NCI-H2227 (cell line): Measurements from ENCODE around the gene DNAH6.
"Not testable (repeated sequence)": the region's sequence is repeated elsewhere in the genome, so short reads cannot be mapped to it uniquely, and the experiment has no call there.

Experiments
- DNase-seq: peaks from one replicate; lab custom pipeline; 2025; ENCODE audit not compliant: unreplicated experiment; lab: John Stamatoyannopoulos, UW

Gene DNAH6

DNA sequence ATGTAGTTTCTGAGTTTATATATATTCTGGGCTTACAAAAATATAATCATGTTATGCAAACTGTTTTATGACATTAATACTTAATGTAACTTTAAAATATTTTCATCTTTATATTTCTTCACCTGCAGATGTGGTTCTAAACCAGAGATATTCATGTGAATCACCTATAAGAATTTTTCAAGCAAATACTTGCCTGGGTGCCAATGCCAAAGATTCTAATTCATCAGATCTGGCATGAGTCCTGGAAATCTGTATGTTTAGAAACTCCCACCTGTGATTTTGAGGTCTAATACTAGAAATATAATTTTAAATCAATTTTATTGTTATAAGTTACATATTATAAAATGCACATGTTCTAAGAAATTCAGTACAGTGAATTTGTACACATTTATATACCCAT lies 19.9 kb upstream of the DNAH6 start:
- DNase-seq = no peak

DNA sequence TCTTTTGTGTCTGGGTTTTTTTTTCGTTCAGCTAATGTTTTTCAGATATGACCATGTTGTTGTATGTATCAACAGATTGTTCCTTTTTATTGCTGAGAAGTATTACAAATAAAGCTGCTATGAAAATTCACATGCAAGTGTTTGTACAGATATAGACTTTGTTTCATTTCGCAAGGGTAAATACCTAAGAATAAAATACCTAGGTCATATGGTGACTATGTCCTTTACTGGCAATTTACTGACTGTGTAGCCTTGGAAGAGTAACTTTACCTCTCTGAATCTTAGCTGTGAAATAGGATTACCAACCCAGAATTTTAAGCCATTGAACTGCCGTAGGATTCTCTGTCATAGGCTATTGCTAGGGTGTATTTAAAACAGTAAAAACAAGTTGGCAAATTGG lies 19.0 kb upstream of the DNAH6 start:
- no peak for DNase-seq

DNA sequence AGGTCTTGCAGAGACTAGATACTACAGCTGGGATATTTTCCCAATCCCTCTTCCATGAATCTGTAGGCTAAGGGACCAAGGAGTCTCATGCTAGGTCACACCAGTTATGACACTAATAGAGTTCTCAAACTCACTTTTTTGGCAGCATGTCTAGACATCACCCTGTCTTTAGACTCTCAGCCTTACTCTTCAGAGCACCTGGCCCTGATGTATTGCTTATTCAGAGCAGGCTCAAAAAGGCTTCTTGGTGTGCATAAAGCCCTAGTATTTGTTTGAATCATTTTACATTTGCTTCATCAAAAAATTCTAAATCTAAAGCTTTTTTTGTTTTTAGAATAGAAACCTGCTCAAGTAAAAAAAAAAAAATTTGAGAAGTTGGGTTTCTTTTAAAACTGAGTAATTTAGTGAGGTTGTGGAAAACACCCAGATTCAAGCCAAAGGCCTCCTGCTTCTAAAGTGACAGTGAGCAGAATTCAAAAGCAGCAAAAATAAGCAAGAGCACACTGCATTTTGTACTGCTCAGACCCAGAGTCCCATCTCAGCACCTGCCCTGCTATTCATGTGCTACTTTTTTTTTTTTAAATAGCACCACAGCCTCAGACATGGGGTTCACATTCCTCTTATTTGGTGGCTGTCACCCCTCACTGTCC lies 18.0 kb upstream of the DNAH6 start:
- no peak for DNase-seq

DNA sequence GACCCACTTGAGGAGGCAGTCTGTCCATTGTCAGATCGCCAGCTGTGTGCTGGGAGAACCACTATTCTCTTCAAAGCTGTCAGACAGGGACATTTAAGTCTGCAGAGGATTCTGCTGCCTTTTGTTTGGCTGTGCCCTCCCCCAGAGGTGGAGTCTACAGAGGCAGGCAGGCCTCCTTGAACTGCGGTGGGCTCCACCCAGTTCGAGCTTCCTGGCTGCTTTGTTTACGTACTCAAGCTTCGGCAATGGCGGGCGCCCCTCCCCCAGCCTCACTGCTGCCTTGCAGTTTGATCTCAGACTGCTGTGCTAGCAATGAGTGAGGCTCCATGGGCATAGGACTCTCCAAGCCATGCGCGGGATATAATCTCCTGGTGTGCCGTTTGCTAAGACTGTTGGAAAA lies 5.3 kb upstream of the DNAH6 start:
- DNase-seq = peak; percentile 11

DNA sequence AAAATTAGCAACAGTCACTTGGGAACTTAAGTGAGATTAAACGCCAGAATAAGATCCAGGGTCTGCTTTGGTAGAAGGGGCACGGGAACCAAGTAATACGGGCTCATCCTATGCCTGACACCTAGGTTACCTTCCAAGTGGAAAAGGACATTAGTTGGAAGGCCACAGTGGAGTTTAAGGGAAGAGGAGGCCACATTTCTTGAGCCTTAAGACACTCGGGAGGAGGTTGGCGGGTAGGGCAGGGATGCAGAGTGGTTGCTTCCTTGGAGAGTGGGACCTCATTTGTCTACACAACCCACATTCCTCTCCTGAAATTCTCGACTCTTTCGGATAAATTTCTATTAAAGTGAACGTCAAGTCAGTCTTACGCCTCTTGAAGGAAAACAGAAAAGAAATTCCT lies 510 bp upstream of the DNAH6 start:
- DNase-seq = no peak

DNA sequence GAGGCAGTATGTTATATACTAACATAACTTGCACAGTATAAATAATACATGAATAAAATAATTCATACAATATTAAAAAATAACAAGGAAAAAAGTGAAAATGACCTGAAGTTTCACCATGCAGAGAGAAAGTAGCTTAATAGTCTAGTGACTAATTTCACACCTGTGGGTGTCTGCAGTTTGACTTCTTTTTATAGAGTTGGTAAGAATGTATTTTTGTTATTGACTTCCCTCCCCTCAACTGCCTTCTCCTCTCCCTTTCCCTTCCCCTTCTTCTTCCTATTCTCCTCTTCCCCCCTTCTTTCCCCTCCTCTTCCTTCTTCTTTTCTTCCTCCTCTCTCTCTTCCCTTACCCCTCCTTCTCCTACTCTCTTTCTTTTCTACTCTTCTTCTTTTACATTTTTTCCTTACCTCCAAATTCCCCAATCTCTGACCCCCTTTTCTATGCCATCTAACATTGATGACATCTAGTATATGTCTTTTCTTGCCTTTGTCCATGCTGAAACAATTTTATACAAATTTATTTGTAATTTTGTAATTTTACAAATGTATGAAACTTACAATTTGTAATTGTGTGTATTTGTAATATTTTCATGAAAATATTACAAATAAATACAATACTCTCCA lies 3.1 kb downstream of the DNAH6 start:
- DNase-seq = no peak

DNA sequence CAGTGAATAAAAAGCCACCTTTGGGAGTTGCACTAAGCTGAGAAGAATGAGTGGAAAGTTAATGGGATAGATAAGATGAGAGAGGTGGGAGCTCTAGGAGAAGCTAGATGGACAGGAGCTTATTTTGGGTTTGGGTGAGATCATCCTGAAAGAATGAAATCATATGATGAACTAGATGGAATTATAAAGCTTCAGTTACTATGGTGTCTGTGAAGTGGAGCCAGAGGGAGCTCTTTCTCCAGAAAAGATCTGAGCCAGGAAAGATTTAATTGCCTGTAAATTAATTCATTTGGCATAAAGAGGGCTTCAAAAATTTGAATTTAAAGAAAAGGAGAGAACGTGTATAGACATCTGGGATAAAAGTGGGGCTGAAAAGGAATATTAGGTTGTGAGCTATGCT lies 10.3 kb downstream of the DNAH6 start:
- no peak for DNase-seq

DNA sequence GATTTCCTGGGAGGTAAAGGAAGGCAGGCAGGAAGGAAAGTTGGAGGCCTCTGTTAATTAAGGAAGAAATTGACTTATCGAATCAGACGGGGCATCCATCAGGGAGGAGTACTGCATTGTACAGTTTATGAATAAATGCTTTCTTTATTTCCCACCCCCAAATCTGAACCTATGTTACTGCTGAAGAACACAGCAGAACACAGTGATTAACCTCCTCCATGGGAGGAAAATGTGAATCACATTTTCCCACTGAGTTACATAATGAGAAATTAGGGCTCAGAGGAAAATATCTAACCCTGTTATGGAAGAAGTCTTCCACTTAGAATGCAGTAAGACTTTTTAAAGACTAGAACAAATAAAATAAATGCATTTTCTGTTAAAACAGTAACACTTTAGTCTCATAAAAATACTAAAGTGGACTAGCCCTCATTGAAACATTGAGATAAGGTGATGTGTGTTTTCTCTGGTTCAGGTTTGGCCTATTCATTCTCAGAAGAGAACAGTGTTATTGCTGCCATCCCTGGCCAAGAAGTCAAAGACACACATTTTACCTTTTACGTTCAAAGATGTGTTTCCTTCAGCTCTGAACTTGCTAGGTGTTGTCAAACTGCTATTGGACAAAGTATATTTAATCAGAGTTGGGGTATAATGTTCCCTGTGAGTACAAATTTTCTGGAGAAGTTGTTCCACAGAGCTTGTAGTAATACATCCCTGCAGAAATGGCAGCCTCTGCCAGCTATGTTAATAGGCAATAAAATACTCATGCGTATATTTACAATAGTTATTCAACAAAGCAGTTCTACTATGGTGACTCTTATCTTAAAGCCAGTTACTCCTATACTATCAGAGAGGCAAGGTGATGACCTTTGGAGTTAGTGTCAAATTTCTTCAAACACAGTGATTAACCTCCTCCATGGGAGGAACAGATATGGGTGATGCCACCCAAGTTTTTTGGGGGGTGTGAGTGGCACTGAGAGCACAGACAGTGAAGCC lies 11.1 kb downstream of the DNAH6 start:
- DNase-seq = no peak

DNA sequence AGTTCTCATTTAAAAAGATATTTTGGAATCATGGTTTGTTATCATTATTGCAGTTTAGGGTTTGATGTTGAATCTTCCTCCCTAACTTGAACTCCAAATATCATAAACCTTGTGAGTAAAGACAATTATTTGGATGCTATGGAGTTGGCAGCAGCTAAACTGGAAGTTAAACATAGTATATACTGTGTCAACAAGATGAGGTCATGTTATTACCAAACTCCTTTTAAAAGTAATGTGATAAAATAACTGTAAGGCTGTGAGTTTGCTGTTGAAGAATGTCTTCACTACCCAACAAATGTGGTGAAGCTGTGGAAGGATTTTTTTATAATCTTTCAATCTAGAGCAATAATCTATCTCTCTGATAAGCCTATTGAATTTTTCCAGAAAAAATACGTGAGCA lies 16.0 kb downstream of the DNAH6 start:
- no peak for DNase-seq

DNA sequence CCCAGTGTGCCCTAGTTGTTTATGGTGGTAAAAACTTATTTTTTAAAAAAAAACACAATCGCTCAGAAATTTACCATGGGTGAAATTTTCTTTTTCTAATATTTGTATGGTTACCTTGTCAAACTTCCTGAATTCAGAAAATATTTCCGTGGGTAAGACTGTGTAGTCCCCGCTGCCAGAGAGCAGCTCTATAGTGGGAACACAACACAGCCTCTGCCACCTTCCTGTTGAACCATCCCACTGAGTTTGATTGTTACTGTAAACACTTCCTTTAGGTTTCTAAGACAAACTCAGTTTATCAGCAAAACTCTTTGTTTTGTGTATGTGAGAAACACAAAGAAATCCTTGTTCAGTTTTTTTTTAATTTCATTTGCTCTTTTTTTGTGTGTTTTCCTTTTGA lies 17.9 kb downstream of the DNAH6 start:
- no peak for DNase-seq

DNA sequence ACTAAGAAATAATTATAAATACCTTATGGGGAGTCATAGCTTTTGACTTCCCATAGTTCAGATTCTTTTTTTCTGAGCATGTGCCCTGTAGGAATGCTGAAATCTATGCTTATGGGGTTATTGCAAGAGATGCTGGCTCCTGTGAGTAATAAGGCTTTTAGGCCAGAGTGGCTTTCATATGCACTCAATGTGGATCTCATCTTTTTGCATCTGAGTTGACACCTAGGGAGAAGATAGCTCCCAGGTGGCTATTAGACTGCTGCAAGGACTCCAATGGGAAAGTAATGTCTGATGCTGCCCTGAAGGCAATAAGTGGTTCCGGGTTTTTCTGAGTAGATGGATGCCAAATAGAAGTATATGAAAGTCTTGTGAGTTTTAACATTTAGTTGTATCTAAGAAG lies 21.0 kb downstream of the DNAH6 start:
- DNase-seq = no peak

DNA sequence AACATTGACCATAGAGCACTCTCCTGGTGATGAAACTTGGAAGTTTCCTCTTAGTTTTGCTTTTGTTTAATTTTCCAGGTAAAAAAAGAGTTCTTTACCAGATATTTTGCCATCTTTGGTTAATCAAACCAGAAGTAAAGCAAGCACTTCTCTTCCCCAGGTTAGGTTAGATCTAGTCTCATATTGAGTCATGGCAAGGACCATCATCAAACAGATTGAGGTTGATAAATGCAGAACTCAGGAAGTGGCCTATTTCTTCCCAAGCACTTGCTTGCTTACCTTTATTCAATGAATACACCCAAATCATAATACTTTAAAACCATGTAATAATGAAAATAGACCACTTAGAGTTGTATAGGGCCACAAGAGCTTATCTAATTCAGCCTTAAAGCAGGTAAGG lies 23.4 kb downstream of the DNAH6 start:
- DNase-seq = no peak

DNA sequence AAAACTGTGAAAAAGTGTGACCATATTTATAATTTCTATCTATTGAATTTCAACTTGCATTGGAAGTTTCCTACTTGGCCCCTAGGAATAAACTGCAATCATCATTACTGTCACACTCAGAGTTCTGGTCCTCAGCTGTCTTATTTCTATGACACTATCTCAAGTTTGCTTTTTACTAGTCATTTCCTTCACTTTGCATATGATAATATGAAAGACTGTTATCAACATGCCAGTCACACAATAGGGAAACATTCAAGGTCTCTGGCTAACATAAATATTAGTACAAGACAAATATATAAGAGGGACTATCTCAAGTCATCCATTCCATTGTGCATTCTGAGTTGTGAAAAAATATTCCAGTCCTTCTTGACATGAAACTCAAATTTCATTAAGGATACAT lies 28.7 kb downstream of the DNAH6 start:
- DNase-seq = no peak

DNA sequence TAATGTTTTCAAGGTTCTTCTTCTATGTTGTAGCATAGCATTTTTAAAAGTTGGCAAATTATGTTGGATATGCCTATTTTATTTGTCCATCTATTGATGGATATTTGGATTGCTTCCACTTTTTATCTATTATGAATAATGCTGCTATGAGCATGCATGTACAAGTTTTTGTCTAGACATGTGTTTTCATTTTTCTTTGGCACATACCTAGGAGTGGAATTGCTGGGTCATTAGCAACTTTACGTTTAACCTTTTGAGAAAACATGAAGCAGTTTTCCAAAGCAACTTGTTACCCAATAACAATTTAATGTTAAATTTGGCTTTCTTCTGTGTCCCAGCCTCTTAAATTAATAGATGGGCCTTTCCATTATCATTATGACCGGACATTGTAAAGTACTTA lies 30.3 kb downstream of the DNAH6 start:
- no peak for DNase-seq

DNA sequence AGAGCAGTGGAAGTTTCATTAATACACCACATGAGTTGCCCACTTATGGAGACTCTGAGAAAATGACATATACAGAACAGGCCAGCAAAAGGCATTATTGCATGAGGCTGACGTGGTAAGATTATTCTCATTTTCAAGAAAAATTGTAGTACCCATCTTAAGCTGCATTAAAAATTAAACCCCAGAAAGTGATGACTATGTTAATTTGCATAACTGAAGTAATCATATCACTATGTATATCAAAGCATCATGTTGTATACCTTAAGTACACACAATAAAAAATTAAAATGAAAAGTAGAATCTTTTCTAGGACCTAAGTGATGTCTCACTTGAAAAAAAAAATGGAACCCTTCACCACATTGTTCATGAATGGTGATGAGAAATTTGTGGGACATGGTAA lies 32.0 kb downstream of the DNAH6 start:
- DNase-seq = no peak

DNA sequence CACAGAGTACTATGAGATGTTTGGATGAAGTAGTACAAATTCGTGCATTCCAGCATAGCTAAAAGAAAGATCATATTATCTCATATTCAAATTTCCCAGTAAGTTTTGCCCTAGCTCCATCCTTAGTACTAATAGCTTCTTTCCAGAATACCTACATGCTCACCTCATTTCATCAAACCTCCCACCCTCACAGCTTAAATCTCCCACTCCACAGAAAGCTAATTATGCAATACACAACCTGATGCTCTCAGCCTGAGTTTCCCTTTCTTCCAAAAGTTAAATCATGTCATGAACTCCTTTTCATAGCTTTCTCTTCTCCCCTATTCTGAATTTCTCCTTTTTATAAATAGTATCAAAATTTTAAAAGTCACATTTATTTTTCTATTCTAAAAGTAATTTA lies 34.6 kb downstream of the DNAH6 start:
- DNase-seq = no peak

DNA sequence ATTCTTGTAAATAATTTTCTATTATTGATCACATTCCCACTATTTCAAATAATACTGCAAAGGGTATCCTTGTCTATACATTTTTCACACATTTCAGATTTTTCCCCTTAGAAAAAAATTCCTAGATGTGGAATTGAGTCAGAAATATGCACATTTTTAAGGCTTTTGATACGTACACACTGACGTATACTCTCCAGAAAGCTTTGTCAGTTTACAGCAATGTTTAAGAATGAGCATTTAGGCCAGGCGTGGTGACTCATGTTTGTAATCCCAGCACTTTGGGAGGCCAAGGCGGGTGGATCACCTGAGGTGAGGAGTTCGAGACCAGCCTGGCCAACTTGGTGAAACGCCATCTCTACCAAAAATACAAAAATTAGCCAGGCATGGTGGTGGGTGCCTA lies 35.2 kb downstream of the DNAH6 start:
- DNase-seq = not testable (repeated sequence)

DNA sequence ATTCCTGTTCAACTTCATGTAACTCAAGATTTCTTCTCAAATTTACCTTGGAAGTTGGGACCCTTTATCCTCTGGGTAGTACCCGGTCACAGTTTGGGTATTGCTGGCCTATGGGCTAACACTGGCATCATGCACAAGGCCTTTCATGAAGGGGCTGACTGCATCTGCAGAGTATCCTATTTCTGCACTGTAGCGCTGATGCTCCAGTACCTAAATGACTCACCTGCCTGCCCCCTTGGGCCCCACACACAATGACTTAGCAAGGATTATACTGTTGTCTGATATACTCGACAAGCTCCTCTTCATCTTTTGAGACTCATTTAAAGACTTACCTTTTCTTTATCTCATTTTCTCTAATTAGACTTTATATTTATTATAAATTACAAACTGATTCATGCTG lies 39.9 kb downstream of the DNAH6 start:
- no peak for DNase-seq

DNA sequence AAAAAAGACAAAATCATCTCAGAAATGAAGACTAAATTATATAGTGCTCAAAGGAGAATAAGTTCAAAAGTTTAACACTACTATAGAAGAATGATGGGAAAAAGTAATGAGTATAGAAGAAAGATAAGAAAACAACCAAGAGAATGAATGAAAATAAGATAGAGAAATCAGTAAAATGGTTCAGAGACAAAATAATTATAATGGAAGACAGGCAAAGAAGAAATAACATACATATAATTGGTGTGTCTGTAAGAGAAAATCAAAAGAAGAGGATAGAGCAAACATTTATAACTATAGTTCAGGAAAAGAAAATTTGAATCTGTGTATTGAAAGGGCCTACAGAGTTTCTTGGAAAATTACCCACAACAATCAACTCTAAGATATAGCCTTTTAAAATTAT lies 43.5 kb downstream of the DNAH6 start:
- DNase-seq = no peak

DNA sequence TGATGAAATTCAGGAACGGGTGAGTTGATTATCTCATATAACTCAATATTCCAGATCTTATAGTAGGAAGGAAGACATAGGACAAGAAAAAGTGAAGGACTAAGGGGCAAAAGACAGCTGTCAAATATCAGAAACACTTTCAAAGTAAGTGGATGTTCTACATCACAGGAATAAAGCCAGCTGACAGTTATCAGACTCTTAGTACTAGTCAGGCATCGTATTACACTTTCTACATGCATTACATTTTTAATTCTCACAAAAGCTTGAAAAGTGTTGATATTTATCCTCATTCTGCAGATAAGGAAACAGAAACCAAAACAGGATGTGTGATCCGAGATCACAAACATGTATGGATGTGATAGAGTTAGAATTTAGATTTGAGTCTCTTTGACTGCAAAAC lies 63.4 kb downstream of the DNAH6 start:
- DNase-seq = no peak

DNA sequence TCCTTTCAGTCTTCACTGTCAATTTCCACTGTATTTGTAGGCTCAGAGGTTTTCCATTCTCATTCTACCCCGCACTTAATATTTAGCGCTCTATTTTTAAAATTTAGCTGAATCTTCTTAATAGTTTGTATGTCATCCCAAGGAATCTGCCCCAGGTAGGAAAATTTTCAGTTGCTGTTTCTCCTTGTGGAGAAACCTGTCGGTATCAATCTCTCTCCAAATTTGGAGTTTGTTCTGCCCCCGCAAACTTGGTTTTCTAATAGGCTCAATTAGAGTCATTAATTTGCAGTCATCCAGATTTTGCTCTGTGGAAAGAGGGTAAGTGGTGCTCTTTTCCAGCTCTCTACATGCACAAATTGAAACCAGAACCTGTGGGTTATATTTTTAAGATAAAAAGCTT lies 87.6 kb downstream of the DNAH6 start:
- DNase-seq = no peak

DNA sequence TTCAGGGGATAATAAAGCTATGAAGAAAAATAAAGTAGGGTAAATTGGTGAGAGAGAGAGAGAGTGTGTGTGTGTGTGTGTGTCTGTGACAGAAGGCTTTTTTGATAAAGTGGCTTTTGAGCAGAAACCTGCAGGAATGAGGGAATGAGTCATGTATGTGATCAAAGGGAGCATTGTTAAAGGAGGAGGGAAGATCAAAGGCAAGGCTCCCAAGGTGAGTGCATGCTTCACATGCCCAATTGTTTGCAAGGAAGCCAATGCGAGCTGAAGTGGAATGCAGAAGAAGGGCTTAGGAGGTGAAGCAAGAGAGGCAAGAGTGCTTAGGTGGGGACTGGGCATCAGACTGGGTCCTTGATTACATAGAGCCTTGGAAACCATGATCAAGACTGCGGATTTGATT lies 96.8 kb downstream of the DNAH6 start:
- DNase-seq = no peak
